ENCODE measurements around the gene COG6.

DNA sequence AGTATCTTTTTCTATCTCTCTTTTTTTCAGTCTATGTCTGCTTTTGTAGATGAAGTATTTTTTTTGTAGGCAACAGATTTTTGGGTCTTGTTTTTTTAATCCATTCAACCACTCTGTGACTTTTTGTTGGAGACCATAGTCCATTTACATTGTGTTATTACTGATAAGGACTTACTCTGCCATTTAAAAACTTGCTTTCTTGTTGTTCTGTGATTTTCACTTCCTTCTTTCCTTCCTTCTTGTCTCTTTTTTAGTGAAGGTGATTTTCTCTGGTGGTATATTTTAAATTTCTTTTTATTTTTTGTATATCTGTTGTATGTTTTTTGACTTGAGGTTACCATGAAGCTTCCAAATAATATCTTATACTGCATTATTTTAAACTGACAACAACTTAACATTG lies 79.5 kb downstream of the COG6 start:
- TF ChIP-seq GATA1 (IDR thresholded peaks at IDR 0.05; ENCODE audit: low read depth, low read length) (no peak), POLR2A (IDR thresholded peaks at IDR 0.05; ENCODE audit: low read length) (no peak)
